Skin epidermis (tissue), 12 donors: ENCODE results near the gene MMRN2.
"Not testable (repeated sequence)": the region's sequence is repeated elsewhere in the genome, so short reads cannot be mapped to it uniquely, and the experiment has no call there.

ENCODE experiments used
- H3K27ac ChIP-seq, 21 experiments: fragments of 200-600 bp; sonication (generic) in 11 of 21; one replicate each; pipeline ENCODE4 v1.5.0; 2020; ENCODE audit warnings: mild to moderate bottlenecking in 3 of 21, inconsistent platforms in 2 of 21, moderate library complexity in 2 of 21
- H3K4me3 ChIP-seq, 7 experiments: fragments of 200-600 bp; sonication (generic) in 2 of 7; one replicate each; pipeline ENCODE4 v1.5.0; 2020; ENCODE audit warnings: inconsistent platforms in 2 of 7, mild to moderate bottlenecking in 2 of 7, moderate library complexity in 1 of 7

MMRN2 gene

DNA sequence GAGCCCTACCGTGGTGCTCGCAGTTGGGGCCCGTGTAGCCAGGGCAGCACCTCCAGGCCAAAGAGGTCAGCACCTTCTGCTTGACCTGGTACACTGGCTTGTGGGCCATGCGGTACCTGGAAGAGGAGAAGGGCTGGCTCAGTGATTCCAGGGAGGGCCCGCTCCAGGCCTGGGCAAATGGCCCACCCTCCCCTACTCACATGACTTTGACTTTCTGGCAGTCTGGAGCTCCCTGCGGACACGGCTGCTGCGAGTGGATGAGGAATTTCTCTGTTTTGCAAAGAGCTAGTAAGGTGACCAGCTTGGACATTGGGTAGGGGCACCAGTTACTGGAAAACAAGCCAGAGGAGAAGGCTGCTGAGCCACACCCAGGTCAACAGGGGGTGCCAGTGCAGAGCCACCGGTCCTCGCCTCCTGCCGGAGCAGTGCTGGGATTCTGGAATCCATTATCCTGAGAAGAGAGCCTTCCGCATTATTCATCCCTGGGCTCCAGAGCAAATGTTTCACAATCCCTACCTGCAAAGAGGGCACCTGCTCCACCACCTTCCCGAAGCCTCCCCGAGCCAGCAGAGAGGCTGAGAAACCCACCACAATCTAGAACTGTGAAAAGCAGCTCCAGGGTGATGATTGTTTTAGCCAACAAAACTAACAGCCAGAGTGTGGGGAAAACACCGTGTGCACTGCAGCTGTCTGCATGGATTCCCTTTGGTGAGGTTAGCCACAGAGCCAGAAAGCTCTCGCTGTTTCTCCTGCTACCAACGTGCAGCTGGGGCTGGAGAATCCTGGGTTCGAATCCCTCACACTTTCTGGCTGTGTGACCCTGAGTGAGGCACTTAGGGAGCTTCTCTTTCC, 11.8 kb downstream of the MMRN2 start:
- H3K27ac ChIP-seq = peak overlapping the region in 4 of 21 experiments; percentile 4 to 40 (median 14)
- H3K4me3 ChIP-seq = no peak overlapping the region

DNA sequence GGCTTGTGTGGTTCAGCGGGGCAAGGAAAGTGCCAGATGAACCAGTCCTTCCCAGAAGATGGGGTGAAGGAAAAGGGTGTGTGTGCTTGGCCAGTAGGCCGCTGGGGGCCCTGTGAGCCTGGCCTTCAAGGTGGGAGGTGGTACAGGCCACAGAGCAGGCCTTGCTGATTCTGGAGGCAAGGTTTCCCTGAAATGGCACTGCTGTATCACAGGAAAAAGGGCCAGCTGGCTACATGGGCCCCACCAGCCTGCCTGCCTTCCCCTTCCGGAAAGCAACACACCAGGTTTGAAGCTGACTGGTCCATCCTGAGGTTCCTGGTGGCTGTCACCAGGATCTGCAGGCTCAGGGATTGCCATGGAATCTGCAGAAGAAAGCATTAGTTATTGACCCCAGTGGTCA, 12.5 kb downstream of the MMRN2 start:
- Histone ChIP-seq H3K4me3 (no peak overlapping the region), H3K27ac (peak overlapping the region in 4 of 21 experiments; percentile 4 to 40 (median 6))

DNA sequence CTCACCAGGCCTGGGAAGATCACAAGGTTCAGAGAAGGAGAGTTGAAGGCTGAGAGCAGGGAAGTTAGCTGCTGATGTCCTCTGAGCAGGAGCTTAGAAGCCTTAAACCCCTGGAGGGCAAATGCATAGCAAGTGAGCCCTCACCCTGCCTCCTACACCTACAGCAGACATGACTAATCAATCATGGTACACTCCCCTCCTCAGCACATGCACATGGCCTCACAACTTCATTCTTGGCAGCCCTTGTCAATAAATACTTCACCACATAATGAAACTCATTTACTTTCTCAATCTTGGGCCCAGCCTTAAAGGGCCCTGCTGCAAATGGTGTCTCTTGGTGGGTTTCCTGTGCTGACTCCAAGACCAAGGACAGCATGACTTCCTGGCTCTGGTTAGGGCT, 12.9 kb downstream of the MMRN2 start:
- peak overlapping the region in 1 of 21 experiments; percentile 40 for H3K27ac ChIP-seq
- H3K4me3 ChIP-seq = no peak overlapping the region

DNA sequence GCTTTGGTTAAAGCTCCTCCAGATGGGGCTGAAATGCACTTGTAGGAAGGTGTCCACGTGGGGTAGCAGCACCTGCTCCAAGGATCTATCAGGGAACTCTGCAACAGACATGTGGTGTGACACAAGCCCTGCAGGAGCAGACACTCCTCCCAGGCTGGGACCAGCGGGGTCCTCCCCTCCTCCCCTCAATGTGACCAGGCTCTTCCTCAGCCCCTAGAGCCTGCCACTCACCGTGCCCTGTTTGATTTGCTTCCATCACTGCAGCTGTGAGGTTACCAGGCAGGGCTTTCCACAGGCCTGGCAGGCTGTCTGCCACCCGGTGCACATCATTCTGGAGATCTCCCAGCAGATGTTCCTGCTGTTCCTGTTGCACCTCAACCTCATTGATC, 13.4 kb downstream of the MMRN2 start:
- H3K27ac ChIP-seq = peak overlapping the region in 1 of 21 experiments; percentile 40
- no peak overlapping the region for H3K4me3 ChIP-seq

DNA sequence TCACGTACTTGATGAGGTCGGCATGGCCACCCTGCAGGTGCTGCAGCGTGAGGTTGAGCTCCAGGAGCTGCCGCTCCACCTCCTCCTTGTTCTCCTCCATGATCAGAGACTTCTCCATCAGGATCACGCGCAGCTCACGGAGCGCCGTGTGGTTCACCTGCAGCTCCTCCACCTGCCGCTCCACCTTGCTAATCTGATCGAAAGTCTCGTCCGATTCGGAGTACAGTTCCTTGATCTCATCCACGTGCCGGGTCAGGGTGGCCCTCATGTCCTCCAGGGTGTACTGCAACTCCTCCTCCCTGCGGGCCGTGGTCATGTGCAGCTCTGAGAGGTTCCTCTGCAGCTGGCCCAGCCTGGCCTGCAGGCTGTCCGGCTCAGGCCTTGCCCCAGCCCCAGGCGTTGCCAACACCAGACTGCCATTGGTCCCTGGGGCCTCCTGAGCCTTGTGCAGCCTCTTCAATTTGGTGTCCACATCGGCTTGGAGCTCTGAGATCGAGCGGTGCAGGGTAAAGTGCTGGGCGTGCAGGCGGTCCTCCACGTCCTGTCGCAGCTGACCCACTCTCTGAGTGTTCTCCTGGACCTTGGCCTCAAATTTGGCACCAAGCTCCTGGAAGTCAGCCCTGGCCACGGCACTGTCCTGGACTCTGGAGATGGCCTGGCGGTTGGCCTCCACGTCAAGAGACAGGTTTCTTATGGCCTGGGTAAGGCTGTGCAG, 13.9 kb downstream of the MMRN2 start:
- Histone ChIP-seq H3K27ac (no peak overlapping the region), H3K4me3 (no peak overlapping the region)

DNA sequence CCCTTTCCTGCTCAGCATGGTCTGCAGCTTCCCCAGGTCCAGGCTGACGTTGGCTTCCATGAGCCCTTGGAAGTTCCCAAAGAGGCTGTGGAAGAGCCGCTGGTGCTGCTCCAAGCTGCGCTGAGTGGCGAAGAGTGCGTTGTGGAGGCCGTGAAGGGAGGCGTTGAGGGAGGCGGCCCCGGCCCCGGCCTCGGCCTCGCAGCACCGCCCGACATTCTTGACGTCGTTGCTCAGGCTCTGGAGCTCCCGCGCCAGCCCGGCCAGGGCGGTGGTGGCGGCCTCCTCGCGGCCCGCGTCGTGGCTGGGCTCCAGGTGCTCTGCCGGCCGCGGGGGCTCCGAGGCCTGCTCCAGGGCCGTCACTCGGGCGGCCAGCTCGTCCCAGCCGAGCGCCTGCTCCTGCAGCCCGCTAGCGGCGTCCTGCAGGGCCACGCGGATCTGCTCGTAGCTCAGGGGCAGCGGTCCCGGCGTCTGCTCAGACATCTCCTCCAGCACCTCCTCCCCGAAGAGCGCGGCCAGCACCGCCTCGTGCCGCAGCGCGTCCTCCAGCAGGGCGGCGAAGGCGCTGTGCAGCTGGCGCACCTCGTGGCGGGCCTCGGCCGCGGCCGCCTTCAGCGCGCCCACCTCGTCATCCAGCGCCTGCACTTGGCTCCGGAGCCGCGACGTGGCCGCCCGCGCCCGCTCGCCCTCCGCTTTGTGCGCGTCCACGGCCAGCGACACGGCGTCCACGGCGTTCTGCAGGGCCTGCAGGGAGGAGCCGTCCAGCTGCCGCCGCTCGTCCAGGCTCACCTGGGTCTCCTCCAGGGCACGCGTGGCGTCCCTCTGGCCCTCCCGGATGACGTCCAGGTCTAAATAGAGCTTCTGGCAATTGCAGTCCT, 14.7 kb downstream of the MMRN2 start:
- no peak overlapping the region for H3K27ac ChIP-seq
- no peak overlapping the region for H3K4me3 ChIP-seq

DNA sequence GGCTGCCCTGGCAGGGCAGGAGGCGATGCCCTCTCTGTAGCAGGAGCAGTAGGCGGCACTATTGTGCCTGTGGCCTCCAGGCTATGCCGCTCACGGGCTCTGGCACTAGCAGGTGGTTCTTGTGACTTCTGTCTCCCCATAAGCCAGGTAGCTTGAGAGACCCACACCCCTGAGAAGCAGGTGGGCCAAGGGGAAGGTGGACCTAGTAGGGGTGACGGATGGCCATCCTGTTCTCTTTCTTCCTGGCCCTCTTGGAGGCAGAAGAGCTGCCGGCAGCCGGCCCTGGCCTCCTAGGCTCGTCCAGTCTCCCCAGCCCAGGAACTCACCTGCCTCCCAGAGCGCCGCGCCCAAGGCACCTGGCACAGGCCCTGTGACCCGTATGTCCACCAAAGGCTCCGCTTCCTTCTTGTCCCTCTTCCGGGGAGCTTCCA, 15.4 kb downstream of the MMRN2 start:
- Histone ChIP-seq H3K27ac (no peak overlapping the region), H3K4me3 (no peak overlapping the region)

DNA sequence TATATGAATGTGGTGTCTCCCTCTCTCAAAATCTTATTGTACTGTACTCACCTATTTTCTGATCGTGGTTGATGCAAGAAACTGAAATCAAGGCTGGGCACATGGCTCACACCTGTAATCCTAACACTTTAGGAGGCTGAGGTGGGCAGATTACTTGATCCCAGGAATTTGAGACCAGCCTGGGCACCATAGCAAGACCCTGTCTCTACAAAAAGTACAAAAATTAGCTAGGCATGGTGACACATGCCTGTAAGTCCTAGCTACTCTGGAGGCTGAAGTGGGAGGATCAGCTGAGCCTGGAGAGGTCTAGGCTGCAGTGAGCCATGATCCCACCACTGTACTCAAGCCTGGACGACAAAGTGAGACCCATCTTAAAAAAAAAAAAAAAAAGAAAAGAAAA, 16.0 kb downstream of the MMRN2 start:
- H3K27ac ChIP-seq = no peak overlapping the region
- no peak overlapping the region for H3K4me3 ChIP-seq

DNA sequence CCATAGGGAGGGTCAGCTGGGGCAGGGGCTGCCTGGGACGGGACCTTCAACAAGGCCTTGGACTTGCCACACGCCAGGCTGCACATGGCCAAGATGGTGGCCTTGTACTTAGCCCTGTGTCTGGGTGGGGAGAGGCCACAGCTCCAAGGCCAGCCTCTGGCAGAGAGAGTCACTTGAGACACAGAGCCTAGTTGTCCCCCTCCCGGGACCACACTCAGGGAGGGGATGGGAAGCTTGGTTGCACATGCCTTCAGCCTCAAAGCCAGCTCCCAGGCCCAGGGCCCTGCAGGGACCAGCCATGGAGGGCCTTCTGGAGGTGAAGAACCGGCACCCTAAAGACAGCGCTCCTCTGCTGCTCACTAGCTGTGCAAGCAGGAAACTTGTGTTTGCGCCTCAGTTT, 16.7 kb downstream of the MMRN2 start:
- H3K27ac ChIP-seq = no peak overlapping the region

DNA sequence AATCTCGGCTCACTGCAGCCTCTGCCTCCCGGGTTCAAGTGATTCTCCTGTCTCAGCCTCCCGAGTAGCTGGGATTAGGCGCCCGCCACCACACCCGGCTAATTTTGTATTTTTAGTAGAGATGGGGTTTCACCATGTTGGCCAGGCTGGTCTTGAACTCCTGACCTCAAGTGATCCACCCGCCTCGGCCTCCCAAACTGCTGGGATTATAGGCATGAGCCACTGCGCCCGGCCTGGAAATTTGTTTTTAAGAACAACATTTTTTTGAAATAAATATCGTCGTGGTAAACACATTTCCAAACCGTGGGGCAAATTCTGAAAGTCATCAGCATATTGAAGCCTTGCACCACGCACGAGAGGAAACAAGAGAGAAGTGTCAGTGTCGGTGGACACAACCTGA, 17.3 kb downstream of the MMRN2 start:
- H3K27ac ChIP-seq, H3K4me3 ChIP-seq: not testable (repeated sequence)

More for the DNA sequence above, 16.7 kb downstream of the MMRN2 start:
- H3K4me3 ChIP-seq = no peak overlapping the region

DNA sequence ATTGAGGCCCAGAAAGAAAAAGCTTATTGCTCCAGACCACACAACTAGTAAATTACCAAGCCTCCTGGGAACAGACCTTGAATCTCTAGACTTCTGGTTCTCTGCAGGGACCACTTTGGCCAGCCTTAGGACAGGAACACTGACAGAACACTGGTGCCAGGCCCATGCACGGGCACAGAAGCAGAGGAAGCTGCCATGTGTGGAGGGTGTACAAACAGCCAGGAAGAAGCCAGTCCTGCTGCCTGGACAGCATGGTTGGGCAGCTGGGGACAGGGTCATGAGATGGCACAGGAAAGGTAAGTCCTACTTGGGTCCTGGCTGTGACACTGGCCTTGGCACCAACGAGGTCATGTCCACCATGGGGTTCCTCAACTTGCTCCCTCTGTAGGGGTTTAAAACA, 19.2 kb downstream of the MMRN2 start:
- Histone ChIP-seq H3K27ac (no peak overlapping the region), H3K4me3 (no peak overlapping the region)

DNA sequence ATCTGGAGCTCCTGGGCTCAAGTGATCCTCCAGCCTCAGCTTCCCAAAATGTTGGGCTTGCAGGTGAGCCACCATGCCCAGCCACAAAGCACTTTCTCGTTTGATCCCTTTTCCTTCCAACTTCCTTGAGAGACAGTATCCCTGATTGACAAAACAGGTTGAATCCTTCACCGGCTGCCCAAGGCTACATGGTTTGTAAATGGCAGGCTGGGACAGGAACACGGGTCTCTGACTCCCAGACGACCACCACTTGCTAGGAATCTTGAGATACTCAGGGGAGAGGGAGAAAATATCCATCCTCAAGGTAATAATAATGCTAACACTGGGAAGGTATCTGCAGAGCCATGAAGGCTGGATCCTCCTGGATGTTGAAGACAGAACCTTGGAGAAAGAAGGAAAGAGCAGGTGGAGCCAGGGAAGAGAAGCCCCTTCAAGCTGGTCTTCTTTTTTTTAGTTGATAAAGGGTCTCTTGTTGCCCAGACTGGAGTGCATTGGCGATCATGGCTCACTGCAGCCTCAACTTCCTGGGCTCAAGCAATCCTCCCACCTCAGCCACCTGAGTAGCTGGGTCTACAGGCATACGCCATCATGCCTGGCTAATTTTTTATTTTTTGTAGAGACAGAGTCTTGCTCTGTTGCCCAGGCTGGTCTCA, 19.8 kb downstream of the MMRN2 start:
- Histone ChIP-seq H3K4me3 (no peak overlapping the region), H3K27ac (no peak overlapping the region)

DNA sequence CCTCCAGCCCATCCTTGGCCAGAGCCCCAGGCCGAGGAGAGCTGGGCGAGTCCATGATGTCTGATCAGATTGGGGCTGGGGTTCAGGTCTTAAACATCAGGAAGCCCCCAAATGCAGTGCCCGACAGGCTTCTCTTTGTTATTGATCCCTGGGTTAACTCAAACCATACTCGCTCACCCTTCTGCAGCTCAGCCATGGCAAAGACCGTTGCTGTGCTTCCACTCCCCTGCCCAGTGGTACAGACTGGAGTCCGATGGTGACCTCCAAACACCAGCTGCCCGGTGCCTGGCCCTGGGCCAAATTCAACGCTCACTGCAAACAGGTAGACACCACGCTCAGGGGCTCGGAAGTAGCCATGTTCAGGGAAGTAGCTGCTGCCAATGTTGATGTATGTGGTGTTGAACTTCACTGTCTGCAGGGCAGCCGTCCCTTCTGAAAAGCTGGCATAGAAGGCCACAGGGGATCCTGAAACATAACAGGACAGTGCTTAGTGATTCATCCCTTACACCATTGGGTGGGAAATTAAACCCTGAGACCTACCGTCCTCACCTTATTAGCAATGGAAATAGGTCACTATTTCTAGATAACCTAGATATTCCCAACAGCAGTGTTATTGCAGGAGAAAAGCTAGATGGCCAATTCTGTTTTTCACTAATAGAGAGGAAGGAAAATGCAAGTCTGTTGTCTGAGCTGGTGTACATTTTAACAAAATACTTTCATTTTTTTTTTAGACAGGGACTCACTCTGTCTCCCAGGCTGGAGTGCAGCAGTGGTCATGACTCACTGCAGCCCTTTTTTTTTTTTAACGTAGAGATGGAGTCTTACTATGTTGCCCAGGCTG, 20.5 kb downstream of the MMRN2 start:
- no peak overlapping the region for H3K4me3 ChIP-seq
- H3K27ac ChIP-seq = no peak overlapping the region

DNA sequence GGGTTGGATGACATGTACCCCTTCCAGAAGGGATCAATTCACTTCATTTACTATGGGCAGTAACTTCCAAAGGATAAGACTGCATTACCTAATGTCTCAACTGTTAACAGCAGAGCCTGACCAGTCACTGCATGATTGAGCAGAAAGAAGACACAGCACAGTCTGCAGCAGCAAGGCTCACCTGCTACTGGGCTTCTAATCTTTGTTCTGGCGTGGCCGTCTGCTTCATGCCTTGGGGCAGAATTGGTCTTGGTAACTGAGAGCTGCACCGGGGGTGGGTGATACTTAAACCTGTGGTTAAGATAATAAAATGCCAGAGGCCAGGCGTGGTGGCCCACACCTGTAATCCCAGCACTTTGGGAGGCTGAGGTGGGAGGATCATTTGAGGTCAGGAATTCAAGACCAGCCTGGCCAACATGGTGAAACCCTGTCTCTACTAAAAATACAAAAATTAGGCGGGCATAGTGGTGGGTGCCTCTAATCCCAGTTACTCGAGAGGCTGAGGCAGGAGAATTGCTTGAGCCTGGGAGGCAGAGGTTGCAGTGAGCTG, 23.2 kb downstream of the MMRN2 start:
- H3K4me3 ChIP-seq = not testable (repeated sequence)

DNA sequence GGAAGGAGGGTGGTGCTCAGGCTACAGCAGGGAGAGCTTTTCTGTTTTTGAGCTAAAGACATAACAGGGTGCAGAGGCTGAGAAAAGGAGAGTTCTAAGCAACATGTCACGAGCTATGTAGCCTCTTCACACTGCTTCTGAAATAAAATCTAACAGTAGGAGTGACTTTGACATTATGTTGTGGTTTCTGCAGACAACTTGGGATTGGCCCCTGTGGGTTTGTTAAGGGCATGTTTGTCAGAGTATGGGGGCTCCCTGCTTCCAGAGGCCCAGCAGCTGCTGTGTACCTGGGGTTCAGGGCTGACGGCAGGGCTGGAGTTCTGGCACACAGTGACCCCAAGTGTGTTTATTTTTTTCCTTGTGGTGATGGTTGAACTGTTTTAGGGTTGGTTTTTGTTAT, 24.7 kb downstream of the MMRN2 start:
- peak overlapping the region in 1 of 21 experiments; percentile 26 for H3K27ac ChIP-seq

More for the DNA sequence above, 23.2 kb downstream of the MMRN2 start:
- H3K27ac ChIP-seq = not testable (repeated sequence)

DNA sequence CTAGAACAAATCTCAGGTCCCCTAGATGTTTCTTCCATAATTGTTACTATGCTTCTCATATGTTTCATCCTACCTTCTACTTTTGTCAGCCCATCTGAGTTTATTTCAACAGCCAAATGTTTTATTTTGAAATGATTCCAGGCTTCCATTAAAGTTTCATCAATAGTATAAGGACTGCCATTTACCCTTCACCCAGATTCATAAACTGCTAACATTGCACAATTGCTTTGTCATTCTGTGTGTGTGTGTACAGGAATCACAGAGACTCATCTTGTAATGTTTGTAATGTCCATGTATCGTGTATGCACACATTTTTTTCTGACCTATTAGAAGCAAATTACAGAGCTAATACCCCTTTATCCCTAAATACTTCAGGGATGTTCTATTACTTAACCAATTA, 25.5 kb downstream of the MMRN2 start:
- Histone ChIP-seq H3K27ac (peak overlapping the region in 1 of 21 experiments; percentile 26), H3K4me3 (no peak overlapping the region)

More for the DNA sequence above, 24.7 kb downstream of the MMRN2 start:
- H3K4me3 ChIP-seq = no peak overlapping the region

DNA sequence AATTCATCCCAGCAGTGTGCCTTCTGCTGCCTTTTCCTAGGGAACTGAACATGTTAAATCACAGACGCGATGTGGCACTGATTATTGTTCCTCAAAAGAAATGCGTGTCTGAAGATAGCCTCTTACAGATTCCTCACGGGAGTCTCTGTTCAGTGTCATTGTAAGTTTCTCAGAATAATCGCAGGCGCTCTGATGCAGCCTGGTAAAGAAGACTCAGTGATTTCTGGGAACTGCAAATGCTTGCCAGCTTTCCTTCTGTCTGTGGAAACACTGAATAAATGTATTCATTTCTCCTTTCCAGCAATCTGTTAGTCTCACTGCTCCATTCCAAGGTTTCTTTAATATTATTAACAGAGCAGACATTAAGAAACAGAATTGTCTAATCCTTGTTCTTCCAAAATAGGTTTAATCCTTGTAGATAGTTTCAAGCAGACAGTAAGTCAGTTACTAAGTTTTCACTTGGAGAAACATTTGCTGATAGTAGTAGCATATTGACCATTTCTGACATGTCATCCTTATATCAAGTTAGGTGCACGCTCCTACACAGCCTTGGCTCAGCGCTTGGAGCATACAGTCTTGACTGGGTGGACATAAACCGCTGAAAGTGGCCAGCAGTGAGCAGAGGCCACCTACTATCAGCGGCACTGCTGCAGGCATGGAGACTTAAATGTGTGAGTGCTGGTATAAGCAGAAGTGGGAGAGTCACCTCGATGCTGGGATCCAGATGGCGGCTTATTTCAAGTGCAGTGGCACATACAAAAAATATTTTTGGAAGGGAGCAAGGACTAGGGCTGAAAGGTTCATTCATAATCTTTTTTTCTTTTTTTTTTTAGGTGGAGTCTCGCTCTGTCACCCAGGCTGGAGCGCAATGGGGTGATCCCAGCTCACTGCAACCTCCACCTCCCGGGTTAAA, 27.7 kb downstream of the MMRN2 start:
- no peak overlapping the region for H3K4me3 ChIP-seq
- no peak overlapping the region for H3K27ac ChIP-seq
